Osteoblast (primary cell): Measurements from ENCODE around the gene HDAC4. TPM values are rescaled to one million over a fixed set of nuclear protein-coding genes. Genes with fewer than 3 reads are reported as not detected.
A peak's percentile ranks its signal among the peaks of the same experiment; 100 is the strongest.

Experiments
- DNase-seq: peaks from one replicate; pipeline ENCODE4 v3.0.0; 2011; ENCODE audit warnings: low spot score, mixed read lengths; ENCODE audit not compliant: insufficient read length; ENCODE audit errors: missing footprints
- H2AFZ ChIP-seq: 2 replicates; pipeline ENCODE4 v1.6.0; 2011; ENCODE audit warnings: mild to moderate bottlenecking, low read length
- H3K27ac ChIP-seq: 2 replicates; pipeline ENCODE4 v1.5.1; 2011; ENCODE audit warnings: mild to moderate bottlenecking, low read depth, low read length, moderate library complexity
- H3K27me3 ChIP-seq: 2 replicates; pipeline ENCODE4 v1.6.0; 2012; ENCODE audit warnings: mild to moderate bottlenecking, control low read depth, inconsistent platforms, low read length, moderate library complexity; ENCODE audit not compliant: insufficient read depth
- H3K36me3 ChIP-seq: 2 replicates; pipeline ENCODE4 v1.5.1; 2011; ENCODE audit warnings: mild to moderate bottlenecking, low read length, control low read depth, moderate library complexity; ENCODE audit not compliant: insufficient read depth
- H3K4me1 ChIP-seq: 2 replicates; pipeline ENCODE4 v1.5.1; 2011; ENCODE audit warnings: mild to moderate bottlenecking, low read length, control low read depth, moderate library complexity; ENCODE audit not compliant: insufficient read depth
- H3K4me2 ChIP-seq: 2 replicates; pipeline ENCODE4 v1.6.0; 2011; ENCODE audit warnings: mild to moderate bottlenecking, low read length; ENCODE audit not compliant: insufficient read depth
- H3K4me3 ChIP-seq: fragments of 200-600 bp; sonication (generic); 3 replicates; pipeline ENCODE4 v1.5.1; 2012; ENCODE audit warnings: mild to moderate bottlenecking, low read length, inconsistent platforms; ENCODE audit not compliant: insufficient read depth
- H3K79me2 ChIP-seq: 2 replicates; pipeline ENCODE4 v1.6.0; 2012; ENCODE audit warnings: mild to moderate bottlenecking, low read length, control low read depth, inconsistent platforms; ENCODE audit not compliant: insufficient read depth
- H3K9me3 ChIP-seq: 2 replicates; pipeline ENCODE4 v1.5.1; 2011; ENCODE audit warnings: low read depth, low read length, control low read depth
- H4K20me1 ChIP-seq: 2 replicates; pipeline ENCODE4 v1.6.0; 2012; ENCODE audit warnings: mild to moderate bottlenecking, low read length, control low read depth; ENCODE audit not compliant: insufficient read depth
- total RNA-seq: library from RNA; depleted of rRNA; stranded (reverse); fragments of >200 nt; gene quantifications from 2 replicates; pipeline ENCODE4 v1.2.3, GENCODE V29; 2012
- TF ChIP-seq, protein P1 (sequence below): IDR thresholded peaks from 2 replicates; pipeline ENCODE4 v1.5.1; 2011; ENCODE audit warnings: mild to moderate bottlenecking, low read depth, low read length, moderate library complexity; ENCODE audit errors: extremely low read depth

HDAC4 gene
- total RNA-seq, 1 donor = 30.8 TPM

- peak; percentile 98 for DNase-seq
- Histone ChIP-seq H3K27me3 (no peaks in the 10 kb centered on the region), H3K36me3 (no peaks in the 10 kb centered on the region), H4K20me1 (peaks cover 4% of the 10 kb centered on the region), H3K79me2 (peaks cover 51% of the 10 kb centered on the region), H3K9me3 (no peaks in the 10 kb centered on the region), H3K4me1 (peaks cover 9% of the 10 kb centered on the region), H3K27ac (peak overlapping the region; percentile 17), H3K4me2 (peak overlapping the region; percentile 50), H2AFZ (no peak overlapping the region), H3K4me3 (no peak overlapping the region)
- TF ChIP-seq, protein P1, sequence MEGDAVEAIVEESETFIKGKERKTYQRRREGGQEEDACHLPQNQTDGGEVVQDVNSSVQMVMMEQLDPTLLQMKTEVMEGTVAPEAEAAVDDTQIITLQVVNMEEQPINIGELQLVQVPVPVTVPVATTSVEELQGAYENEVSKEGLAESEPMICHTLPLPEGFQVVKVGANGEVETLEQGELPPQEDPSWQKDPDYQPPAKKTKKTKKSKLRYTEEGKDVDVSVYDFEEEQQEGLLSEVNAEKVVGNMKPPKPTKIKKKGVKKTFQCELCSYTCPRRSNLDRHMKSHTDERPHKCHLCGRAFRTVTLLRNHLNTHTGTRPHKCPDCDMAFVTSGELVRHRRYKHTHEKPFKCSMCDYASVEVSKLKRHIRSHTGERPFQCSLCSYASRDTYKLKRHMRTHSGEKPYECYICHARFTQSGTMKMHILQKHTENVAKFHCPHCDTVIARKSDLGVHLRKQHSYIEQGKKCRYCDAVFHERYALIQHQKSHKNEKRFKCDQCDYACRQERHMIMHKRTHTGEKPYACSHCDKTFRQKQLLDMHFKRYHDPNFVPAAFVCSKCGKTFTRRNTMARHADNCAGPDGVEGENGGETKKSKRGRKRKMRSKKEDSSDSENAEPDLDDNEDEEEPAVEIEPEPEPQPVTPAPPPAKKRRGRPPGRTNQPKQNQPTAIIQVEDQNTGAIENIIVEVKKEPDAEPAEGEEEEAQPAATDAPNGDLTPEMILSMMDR = no peak
Observed at GRCh38 chr2:239257511-239257937, 143.3 kb downstream of the HDAC4 start.

DNA sequence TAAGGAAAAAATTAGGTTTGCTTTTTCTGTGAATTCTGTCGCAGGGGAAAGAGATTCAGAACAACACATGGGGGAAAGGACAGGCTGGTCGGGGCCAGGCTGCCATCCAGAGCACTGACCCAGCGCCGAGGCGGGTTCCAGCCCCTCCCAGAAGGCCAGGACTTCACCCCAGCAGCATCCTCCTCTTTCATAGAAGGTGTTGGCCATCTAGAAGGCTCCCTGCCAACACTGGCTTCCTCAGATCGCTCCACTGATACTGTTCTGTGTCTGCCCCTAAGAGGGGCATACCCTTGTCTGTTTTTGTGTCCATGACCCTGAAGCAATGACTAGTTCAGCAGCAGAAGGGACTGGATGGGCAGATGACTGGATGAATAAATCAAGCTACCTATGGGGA lies 144.5 kb downstream of the HDAC4 start:
- Histone ChIP-seq H3K9me3 (no peaks in the 10 kb centered on the region), H4K20me1 (peaks cover 4% of the 10 kb centered on the region), H3K79me2 (peaks cover 46% of the 10 kb centered on the region), H2AFZ (no peak overlapping the region), H3K36me3 (no peaks in the 10 kb centered on the region), H3K27ac (no peak overlapping the region), H3K27me3 (no peaks in the 10 kb centered on the region), H3K4me1 (peaks cover 9% of the 10 kb centered on the region), H3K4me3 (no peak overlapping the region), H3K4me2 (no peak overlapping the region)
- no peak for DNase-seq
- TF ChIP-seq, protein P1 = no peak

DNA sequence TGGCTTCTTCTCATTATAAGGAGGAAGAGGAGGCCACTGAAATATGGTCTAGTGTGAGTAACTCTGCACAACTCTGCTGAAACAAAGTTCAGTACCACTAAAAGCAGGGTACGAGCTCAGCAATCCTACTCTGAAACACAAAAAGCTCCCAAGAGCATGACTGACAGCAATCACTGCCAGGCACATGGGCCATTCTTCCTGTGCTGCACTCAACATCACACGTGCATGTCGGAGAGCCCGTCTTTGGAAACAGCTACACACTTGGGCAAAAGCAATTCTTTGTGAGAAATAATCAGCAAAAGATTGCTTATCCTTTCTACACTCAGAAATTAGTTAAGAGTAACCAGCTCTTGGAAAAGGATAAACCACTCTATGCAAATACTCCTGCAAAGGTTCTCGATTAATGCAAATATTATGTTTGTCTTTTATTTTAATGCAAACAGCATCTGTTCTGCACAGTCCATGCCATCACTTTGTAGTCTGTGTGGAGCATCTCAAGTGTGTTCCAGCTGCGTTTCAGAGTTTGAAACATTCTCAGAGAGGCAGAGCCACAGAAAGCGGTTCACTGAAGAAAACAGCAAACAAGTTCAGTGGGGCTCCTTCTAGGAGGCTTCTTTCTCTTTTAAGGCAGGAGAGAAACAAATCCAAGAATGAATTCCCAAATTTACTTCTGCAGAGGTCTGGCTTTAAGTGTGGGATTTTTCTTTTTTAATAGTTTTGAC lies 145.0 kb downstream of the HDAC4 start:
- Histone ChIP-seq H2AFZ (no peak overlapping the region), H3K9me3 (no peaks in the 10 kb centered on the region), H3K4me3 (no peak overlapping the region), H4K20me1 (peaks cover 4% of the 10 kb centered on the region), H3K79me2 (peaks cover 40% of the 10 kb centered on the region), H3K27ac (no peak overlapping the region), H3K4me2 (no peak overlapping the region), H3K4me1 (peaks cover 9% of the 10 kb centered on the region), H3K36me3 (no peaks in the 10 kb centered on the region), H3K27me3 (no peaks in the 10 kb centered on the region)
- no peak for DNase-seq
- TF ChIP-seq, protein P1 = no peak

DNA sequence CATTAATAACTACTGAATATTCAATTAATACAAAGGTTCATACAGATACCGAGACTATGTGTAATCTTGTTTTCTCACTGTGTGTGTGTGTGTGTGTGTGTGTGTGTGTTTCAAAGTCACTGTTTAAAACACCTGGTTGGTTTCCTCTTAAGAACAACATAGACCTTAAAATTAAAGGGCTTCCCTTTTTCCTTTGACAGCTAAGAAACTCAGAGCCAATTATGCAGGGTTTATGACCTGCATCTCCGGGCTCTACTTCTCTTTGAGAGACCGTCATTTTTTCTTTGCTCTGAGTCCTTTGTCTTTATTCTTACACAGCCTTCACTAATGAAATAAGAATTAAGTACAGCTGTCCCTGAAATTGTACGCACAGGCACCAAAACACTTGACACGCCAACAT lies 145.6 kb downstream of the HDAC4 start:
- H3K79me2 ChIP-seq = peaks cover 35% of the 10 kb centered on the region
- H4K20me1 ChIP-seq = peaks cover 4% of the 10 kb centered on the region
- H3K9me3 ChIP-seq = no peaks in the 10 kb centered on the region
- no peak overlapping the region for H3K4me3 ChIP-seq
- H3K27ac ChIP-seq = no peak overlapping the region
- H3K4me1 ChIP-seq = peaks cover 9% of the 10 kb centered on the region
- no peak overlapping the region for H3K4me2 ChIP-seq
- no peaks in the 10 kb centered on the region for H3K36me3 ChIP-seq
- TF ChIP-seq, protein P1 = no peak
- no peak for DNase-seq
- H3K27me3 ChIP-seq = no peaks in the 10 kb centered on the region
- H2AFZ ChIP-seq = no peak overlapping the region
